Esophagus muscularis mucosa (tissue), 4 donors: ENCODE data around the gene INPP5A. TPM values are rescaled to one million over a fixed set of nuclear protein-coding genes. Genes with fewer than 3 reads are reported as not detected.

Experiments used
- DNase-seq: peaks from one replicate; pipeline ENCODE4 v3.0.0-alpha.2; 2017; ENCODE audit errors: extremely low spot score
- H3K27ac ChIP-seq, 4 donors: fragments of 200-600 bp; sonication (generic); replicated peaks in 1 of 4; 1 replicate in 3 of 4; 2 replicates in 1 of 4; pipeline ENCODE4 v1.5.1; 2016 to 2019; ENCODE audit warnings: mild to moderate bottlenecking in 1 of 4
- H3K27me3 ChIP-seq, 4 donors: fragments of 200-600 bp; sonication (generic); one replicate each; pipeline versions ENCODE4 v1.5.1 to v1.6.0; 2016 to 2019
- H3K36me3 ChIP-seq, 4 donors: fragments of 200-600 bp; sonication (generic); one replicate each; pipeline ENCODE4 v1.5.1; 2016 to 2019
- H3K4me1 ChIP-seq, 4 donors: fragments of 200-600 bp; sonication (generic); one replicate each; pipeline ENCODE4 v1.5.1; 2016 to 2019
- H3K4me3 ChIP-seq, 4 donors: fragments of 200-600 bp; sonication (generic); 1 replicate in 2 of 4; 2 replicates in 2 of 4; pipeline ENCODE4 v1.5.1; 2016 to 2019; ENCODE audit warnings: mild to moderate bottlenecking in 4 of 4, moderate library complexity in 1 of 4
- H3K9me3 ChIP-seq, 4 donors: fragments of 200-600 bp; sonication (generic); 1 replicate in 3 of 4; 2 replicates in 1 of 4; pipeline ENCODE4 v1.5.1; 2016 to 2019
- CTCF ChIP-seq, 3 experiments: fragments of 200-600 bp in 2 of 3; fragments of 450-650 bp in 1 of 3; sonication (generic) in 2 of 3; IDR thresholded peaks; one replicate each; pipeline ENCODE4 v1.5.1; 2017 to 2019; ENCODE audit warnings: antibody characterized with exemption in 3 of 3, mild to moderate bottlenecking in 2 of 3, moderate library complexity in 1 of 3
- EP300 ChIP-seq: sonication (generic); formaldehyde crosslinking; IDR thresholded peaks from one replicate; pipeline ENCODE4 v1.6.1; 2017; ENCODE audit warnings: antibody characterized with exemption
- POLR2A ChIP-seq: fragments of 450-650 bp; IDR thresholded peaks from one replicate; pipeline ENCODE4 v1.6.1; 2017; ENCODE audit warnings: antibody characterized with exemption, moderate library complexity, mild to moderate bottlenecking, low read depth
- POLR2AphosphoS5 ChIP-seq, 2 donors: sonication (generic); formaldehyde crosslinking; IDR thresholded peaks; one replicate each; pipeline ENCODE4 v1.6.1; 2017; ENCODE audit warnings: antibody characterized with exemption in 2 of 2
- WGBS: methylation state at CpG from one replicate; pipeline ENCODE4 v1.1.5; 2018; 5-methylcytosine and 5-hydroxymethylcytosine counted together
- intact Hi-C: fragments of 100-400 bp; cut with DNase I; formaldehyde crosslinking; loops from one replicate; pipeline ENCODE4 v1.15.1; 2023
- total RNA-seq, 4 donors: library from RNA; depleted of rRNA; stranded (reverse); fragments of >200 nt; gene quantifications; one replicate each; pipeline versions ENCODE4 v1.1.0 to v1.2.1, GENCODE V29; 2016

The INPP5A gene
- total RNA-seq, 4 donors from 2014 or later: 234 to 301 (median 245) TPM

- peaks cover 16 to 43% (median 26%) of the 10 kb centered on the region in 4 donors for H3K36me3 ChIP-seq
- TF ChIP-seq POLR2A: no peak
- no peak for TF ChIP-seq EP300
- no peak for TF ChIP-seq CTCF (IDR thresholded peaks at IDR 0.05)
- no peak for TF ChIP-seq POLR2AphosphoS5 (IDR thresholded peaks at IDR 0.05)
- H3K9me3 ChIP-seq: peaks cover 0 to 7% (median 0%) of the 10 kb centered on the region in 4 donors
- 97% methylated on average over 2 of the region's 2 CpGs for WGBS
- H3K4me3 ChIP-seq: no peak overlapping the region
- intact Hi-C loops: no loop called here
- DNase-seq: no peak
- no peak overlapping the region for H3K27ac ChIP-seq
- H3K27me3 ChIP-seq: peaks cover 0 to 2% (median 0%) of the 10 kb centered on the region in 4 donors
- H3K4me1 ChIP-seq: peaks cover 9 to 26% (median 25%) of the 10 kb centered on the region in 4 donors
These were observed 158.6 kb downstream of the INPP5A start for GRCh38 chr10:132696204-132696603.

- H3K4me1 ChIP-seq: peaks cover 9 to 31% (median 29%) of the 10 kb centered on the region in 4 donors
- peak overlapping the region in 1 of 4 donors; percentile 15 for H3K27ac ChIP-seq
- no peak for DNase-seq
- H3K9me3 ChIP-seq: peaks cover 0 to 7% (median 0%) of the 10 kb centered on the region in 4 donors
- intact Hi-C loops: no loop called here
- TF ChIP-seq CTCF (IDR thresholded peaks at IDR 0.05) (no peak), POLR2A (no peak), EP300 (no peak), POLR2AphosphoS5 (IDR thresholded peaks at IDR 0.05) (no peak)
- peaks cover 11 to 40% (median 25%) of the 10 kb centered on the region in 4 donors for H3K36me3 ChIP-seq
- 94% methylated on average over 13 of the region's 13 CpGs for WGBS
- peaks cover 0 to 2% (median 0%) of the 10 kb centered on the region in 4 donors for H3K27me3 ChIP-seq
- no peak overlapping the region for H3K4me3 ChIP-seq
These were observed 159.4 kb downstream of the INPP5A start for GRCh38 chr10:132696728-132697577.

GRCh38 chr10:132697578-132698200, 160.1 kb downstream of the INPP5A start:
- Histone ChIP-seq H3K4me3 (no peak overlapping the region), H3K27me3 (peaks cover 0 to 2% (median 0%) of the 10 kb centered on the region in 4 donors), H3K27ac (peak overlapping the region in 2 of 4 donors; percentile 15 to 80), H3K4me1 (peaks cover 9 to 31% (median 29%) of the 10 kb centered on the region in 4 donors), H3K36me3 (peaks cover 11 to 41% (median 24%) of the 10 kb centered on the region in 4 donors), H3K9me3 (peaks cover 0 to 7% (median 0%) of the 10 kb centered on the region in 4 donors)
- WGBS: 82% methylated on average over 18 of the region's 21 CpGs
- TF ChIP-seq CTCF (IDR thresholded peaks at IDR 0.05): no peak
- intact Hi-C loops: no loop called here
- DNase-seq: no peak

GRCh38 chr10:132698211-132698751, 160.7 kb downstream of the INPP5A start:
- Histone ChIP-seq H3K27me3 (peaks cover 0 to 2% (median 0%) of the 10 kb centered on the region in 4 donors), H3K36me3 (peaks cover 11 to 47% (median 27%) of the 10 kb centered on the region in 4 donors), H3K4me1 (peaks cover 9 to 31% (median 29%) of the 10 kb centered on the region in 4 donors), H3K4me3 (no peak overlapping the region), H3K9me3 (peaks cover 0 to 7% (median 0%) of the 10 kb centered on the region in 4 donors), H3K27ac (peak overlapping the region in 3 of 4 donors; percentile 72 to 80 (median 78))
- 84% methylated on average over 14 of the region's 24 CpGs for WGBS
- intact Hi-C loops: no loop called here
- DNase-seq: no peak
- TF ChIP-seq CTCF (IDR thresholded peaks at IDR 0.05): no peak
- no peak for TF ChIP-seq POLR2A
- TF ChIP-seq POLR2AphosphoS5 (IDR thresholded peaks at IDR 0.05): no peak
- TF ChIP-seq EP300: no peak
